Cardiac muscle cell (in vitro differentiated cells and primary cell): Measurements from ENCODE around the gene LRMDA. TPM values are rescaled to one million over a fixed set of nuclear protein-coding genes. Genes with fewer than 3 reads are reported as not detected.

ENCODE experiments used
- DNase-seq, 2 donors: peaks; one replicate each; pipeline versions ENCODE4 v3.0.0 to v3.0.0-alpha.2; 2010 to 2017; ENCODE audit warnings: low read depth in 1 of 2, low spot score in 1 of 2
- H3K27ac ChIP-seq: fragments of 200-600 bp; sonication (generic); 2 replicates; pipeline ENCODE4 v1.5.1; 2016
- H3K27me3 ChIP-seq: fragments of 200-600 bp; sonication (generic); 2 replicates; pipeline ENCODE4 v1.6.0; 2016; ENCODE audit warnings: control low read depth
- H3K36me3 ChIP-seq: fragments of 200-600 bp; sonication (generic); 2 replicates; pipeline ENCODE4 v1.5.1; 2016; ENCODE audit warnings: control low read depth
- H3K4me1 ChIP-seq: fragments of 200-600 bp; sonication (generic); 2 replicates; pipeline ENCODE4 v1.8.1; 2017; ENCODE audit warnings: low read depth, mild to moderate bottlenecking, mixed run types
- H3K4me3 ChIP-seq: fragments of 200-600 bp; sonication (generic); 2 replicates; pipeline ENCODE4 v1.5.1; 2016; ENCODE audit warnings: mild to moderate bottlenecking
- H3K9me3 ChIP-seq: fragments of 200-600 bp; sonication (generic); 2 replicates; pipeline ENCODE4 v1.5.1; 2017; ENCODE audit warnings: low read depth, mild to moderate bottlenecking, control low read depth
- polyA plus RNA-seq: library from polyadenylated mRNA; unstranded; fragments of >200 nt; fragmentation: Nextera tagmentation; extraction: Ambion mirVana; gene quantifications from 2 replicates; pipeline ENCODE4 v1.2.1, GENCODE V29; 2016
- total RNA-seq: library from RNA; depleted of rRNA; stranded (reverse); fragments of >200 nt; gene quantifications from 2 replicates; pipeline ENCODE4 v1.2.3, GENCODE V29; 2016
- TF ChIP-seq, protein P1 (sequence below): IDR thresholded peaks from 2 replicates; pipeline ENCODE4 v1.5.1; 2012; ENCODE audit warnings: low read depth, mild to moderate bottlenecking, low read length

Gene LRMDA
- total and polyA plus RNA-seq, 2 experiments from 2014 or later: 6.2 to 11.7 TPM

DNA sequence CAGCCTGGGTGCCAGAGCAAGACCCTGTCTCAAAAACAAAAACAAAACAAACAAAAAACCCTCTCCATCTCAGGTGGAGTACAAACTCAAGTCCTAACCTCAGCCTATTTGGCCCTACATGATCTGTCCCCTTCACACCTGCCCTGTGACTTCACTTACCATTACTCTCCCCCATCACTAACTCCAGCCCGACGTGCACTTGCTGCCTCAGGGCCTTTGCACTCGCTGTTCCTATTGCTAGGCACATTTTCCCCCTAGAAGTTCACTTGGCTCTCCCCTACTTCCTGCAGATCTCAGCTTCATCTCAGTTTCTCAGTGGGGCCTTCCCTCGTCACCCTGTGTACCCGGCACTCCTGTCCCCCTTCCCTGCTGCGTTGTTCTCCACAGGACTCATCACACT lies 8.5 kb upstream of the LRMDA start:
- TF ChIP-seq, protein P1, sequence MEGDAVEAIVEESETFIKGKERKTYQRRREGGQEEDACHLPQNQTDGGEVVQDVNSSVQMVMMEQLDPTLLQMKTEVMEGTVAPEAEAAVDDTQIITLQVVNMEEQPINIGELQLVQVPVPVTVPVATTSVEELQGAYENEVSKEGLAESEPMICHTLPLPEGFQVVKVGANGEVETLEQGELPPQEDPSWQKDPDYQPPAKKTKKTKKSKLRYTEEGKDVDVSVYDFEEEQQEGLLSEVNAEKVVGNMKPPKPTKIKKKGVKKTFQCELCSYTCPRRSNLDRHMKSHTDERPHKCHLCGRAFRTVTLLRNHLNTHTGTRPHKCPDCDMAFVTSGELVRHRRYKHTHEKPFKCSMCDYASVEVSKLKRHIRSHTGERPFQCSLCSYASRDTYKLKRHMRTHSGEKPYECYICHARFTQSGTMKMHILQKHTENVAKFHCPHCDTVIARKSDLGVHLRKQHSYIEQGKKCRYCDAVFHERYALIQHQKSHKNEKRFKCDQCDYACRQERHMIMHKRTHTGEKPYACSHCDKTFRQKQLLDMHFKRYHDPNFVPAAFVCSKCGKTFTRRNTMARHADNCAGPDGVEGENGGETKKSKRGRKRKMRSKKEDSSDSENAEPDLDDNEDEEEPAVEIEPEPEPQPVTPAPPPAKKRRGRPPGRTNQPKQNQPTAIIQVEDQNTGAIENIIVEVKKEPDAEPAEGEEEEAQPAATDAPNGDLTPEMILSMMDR: no peak
- Histone ChIP-seq H3K36me3 (no peaks in the 10 kb centered on the region), H3K27me3 (peaks cover 27% of the 10 kb centered on the region), H3K9me3 (no peaks in the 10 kb centered on the region), H3K27ac (no peak overlapping the region), H3K4me1 (no peaks in the 10 kb centered on the region), H3K4me3 (no peak overlapping the region)
- no peak for DNase-seq

DNA sequence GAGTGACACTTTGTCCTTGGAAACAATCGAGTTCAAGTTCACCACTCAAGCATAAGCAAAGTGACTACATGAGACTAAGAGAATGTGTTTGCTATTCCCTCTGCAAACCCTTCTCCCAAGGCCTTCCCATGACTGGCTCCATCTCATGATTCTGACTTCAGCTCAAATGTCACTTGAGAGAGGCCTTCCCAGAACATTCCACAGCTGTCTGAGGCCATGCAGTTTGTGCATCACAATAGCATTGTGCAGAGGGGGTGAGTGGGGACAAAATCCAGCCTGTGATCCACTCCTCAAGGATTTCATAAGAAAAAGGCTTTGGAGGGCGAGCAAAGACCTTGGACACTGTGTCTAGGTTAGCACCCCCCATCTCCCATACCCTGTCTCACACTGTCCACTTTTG lies 6.9 kb upstream of the LRMDA start:
- Histone ChIP-seq H3K27me3 (peaks cover 11% of the 10 kb centered on the region), H3K27ac (no peak overlapping the region), H3K36me3 (no peaks in the 10 kb centered on the region), H3K4me1 (no peaks in the 10 kb centered on the region), H3K9me3 (no peaks in the 10 kb centered on the region), H3K4me3 (no peak overlapping the region)
- DNase-seq: no peak
- TF ChIP-seq, protein P1: no peak

DNA sequence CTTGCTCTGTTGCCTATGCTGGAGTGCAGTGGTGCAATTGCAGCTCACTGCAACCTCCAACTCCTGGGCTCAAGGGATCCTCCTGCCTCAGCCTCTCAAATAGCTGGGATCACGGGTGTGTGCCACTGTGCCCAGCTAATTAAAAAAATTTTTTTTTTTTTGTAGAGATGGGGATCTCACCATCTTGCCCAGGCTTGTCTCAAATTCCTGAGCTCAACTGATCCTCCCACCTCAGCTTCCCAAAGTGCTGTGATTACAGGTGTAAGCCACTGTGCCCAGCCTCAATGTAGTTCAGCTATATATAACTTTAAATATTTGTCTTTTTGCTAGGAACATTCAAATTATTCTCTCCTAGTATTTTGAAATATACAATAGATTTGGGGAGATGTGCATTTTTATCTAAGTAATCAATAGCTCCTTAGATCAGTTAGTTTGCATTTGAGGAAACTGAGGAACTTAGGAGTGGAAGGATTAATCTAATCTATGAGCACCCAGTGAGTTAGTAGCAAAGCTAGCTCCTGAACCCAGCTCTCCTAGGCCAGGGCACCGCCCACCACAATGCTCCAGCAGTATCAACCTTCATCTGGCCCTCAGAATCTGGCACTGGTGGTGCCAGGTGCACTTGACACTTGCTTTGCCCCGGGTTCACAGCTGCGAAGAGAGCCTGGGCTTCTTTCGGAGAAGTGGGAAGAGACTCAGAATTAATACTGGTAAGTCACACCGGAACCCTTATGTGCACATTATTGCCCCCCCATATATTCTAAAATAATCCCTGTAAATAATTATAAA lies 5.9 kb upstream of the LRMDA start:
- no peaks in the 10 kb centered on the region for H3K9me3 ChIP-seq
- H3K27ac ChIP-seq: no peak overlapping the region
- DNase-seq: no peak
- H3K4me3 ChIP-seq: no peak overlapping the region
- H3K27me3 ChIP-seq: peaks cover 1% of the 10 kb centered on the region
- TF ChIP-seq, protein P1: no peak
- no peaks in the 10 kb centered on the region for H3K36me3 ChIP-seq
- H3K4me1 ChIP-seq: peaks cover 9% of the 10 kb centered on the region

DNA sequence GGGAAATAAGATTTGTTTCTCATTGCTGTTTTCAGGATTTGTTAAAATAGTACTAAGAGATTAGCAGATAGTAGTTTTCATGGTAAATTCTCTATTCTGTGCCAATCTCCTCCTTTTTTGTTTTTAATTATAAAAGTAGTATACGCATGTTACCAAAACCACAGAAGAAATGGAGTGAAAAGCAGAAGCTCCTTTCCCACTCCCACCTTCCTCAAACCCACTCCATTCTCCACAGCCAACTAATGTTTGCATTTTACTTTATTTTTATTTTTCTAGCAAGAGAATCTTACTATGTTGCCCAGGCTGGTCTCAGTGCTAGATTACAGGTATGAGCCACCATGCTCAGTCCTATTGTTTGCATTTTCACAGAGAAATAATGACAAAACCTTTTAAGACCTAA lies 4.5 kb upstream of the LRMDA start:
- Histone ChIP-seq H3K9me3 (no peaks in the 10 kb centered on the region), H3K4me1 (peaks cover 16% of the 10 kb centered on the region), H3K27me3 (peaks cover 3% of the 10 kb centered on the region), H3K36me3 (no peaks in the 10 kb centered on the region), H3K27ac (no peak overlapping the region), H3K4me3 (no peak overlapping the region)
- no peak for DNase-seq
- TF ChIP-seq, protein P1: no peak

DNA sequence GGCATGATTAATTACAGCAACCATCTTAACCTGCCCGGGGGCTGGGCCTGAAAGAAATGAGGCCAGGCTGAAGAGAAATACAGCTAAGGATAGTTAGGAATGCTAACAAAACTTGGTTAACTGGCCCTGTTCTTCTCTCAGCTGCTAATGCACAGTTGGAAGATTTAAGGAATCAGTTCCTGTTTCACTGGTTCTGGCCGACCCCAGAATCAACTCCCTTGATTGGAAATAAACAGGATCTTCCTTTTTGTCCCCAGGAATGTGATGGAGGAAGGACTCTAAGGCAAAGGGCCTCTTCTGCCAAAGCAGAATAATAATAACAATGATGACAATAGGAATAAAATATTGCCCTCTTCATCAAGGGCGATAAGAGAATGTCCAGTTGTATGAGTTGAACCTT lies 3.5 kb upstream of the LRMDA start:
- no peak overlapping the region for H3K27ac ChIP-seq
- no peak for DNase-seq

More for the DNA sequence above, 3.5 kb upstream of the LRMDA start:
- Histone ChIP-seq H3K4me1 (peaks cover 16% of the 10 kb centered on the region), H3K36me3 (no peaks in the 10 kb centered on the region), H3K4me3 (no peak overlapping the region), H3K27me3 (peaks cover 13% of the 10 kb centered on the region), H3K9me3 (no peaks in the 10 kb centered on the region)
- TF ChIP-seq, protein P1: no peak
